HUES64 (cell line): ENCODE measurements around the gene MC3R. TPM values are rescaled to one million over a fixed set of nuclear protein-coding genes. Genes with fewer than 3 reads are reported as not detected.

Experiments
- H3K27ac ChIP-seq: 2 replicates; pipeline ENCODE4 v1.7.0; 2013; ENCODE audit warnings: low read depth, low read length, inconsistent platforms
- H3K27me3 ChIP-seq: 2 replicates; pipeline ENCODE4 v1.6.1; 2013; ENCODE audit warnings: mild to moderate bottlenecking, low read length; ENCODE audit not compliant: insufficient read depth
- H3K36me3 ChIP-seq: 2 replicates; pipeline ENCODE4 v1.6.1; 2013; ENCODE audit warnings: mild to moderate bottlenecking, low read length; ENCODE audit not compliant: insufficient read depth
- H3K4me1 ChIP-seq: 2 replicates; pipeline ENCODE4 v1.6.1; 2013; ENCODE audit warnings: mild to moderate bottlenecking, low read length, moderate library complexity; ENCODE audit not compliant: insufficient read depth
- H3K4me3 ChIP-seq: 2 replicates; pipeline ENCODE4 v1.5.1; 2013; ENCODE audit warnings: mild to moderate bottlenecking, low read length, moderate library complexity
- H3K9ac ChIP-seq: 2 replicates; pipeline ENCODE4 v1.6.1; 2013; ENCODE audit warnings: mild to moderate bottlenecking, low read depth, low read length
- H3K9me3 ChIP-seq: 2 replicates; pipeline ENCODE4 v1.6.1; 2013; ENCODE audit warnings: low read depth, low read length; ENCODE audit not compliant: insufficient read depth
- WGBS: fragments of 150-250, 120-280 bp; methylation state at CpG from one replicate; pipeline ENCODE4 v1.1.7; 2013; ENCODE audit warnings: missing lambda C conversion rate; 5-methylcytosine and 5-hydroxymethylcytosine counted together
- polyA plus RNA-seq, 2 experiments: library from polyadenylated mRNA; stranded (reverse); fragments of 50-300 nt; gene quantifications; one replicate each; pipeline ENCODE4 v1.2.3, GENCODE V29; 2013

The MC3R gene
- polyA plus RNA-seq (2013, experiment 1 of 2): not detected
- polyA plus RNA-seq (2013, experiment 2 of 2): not detected

DNA sequence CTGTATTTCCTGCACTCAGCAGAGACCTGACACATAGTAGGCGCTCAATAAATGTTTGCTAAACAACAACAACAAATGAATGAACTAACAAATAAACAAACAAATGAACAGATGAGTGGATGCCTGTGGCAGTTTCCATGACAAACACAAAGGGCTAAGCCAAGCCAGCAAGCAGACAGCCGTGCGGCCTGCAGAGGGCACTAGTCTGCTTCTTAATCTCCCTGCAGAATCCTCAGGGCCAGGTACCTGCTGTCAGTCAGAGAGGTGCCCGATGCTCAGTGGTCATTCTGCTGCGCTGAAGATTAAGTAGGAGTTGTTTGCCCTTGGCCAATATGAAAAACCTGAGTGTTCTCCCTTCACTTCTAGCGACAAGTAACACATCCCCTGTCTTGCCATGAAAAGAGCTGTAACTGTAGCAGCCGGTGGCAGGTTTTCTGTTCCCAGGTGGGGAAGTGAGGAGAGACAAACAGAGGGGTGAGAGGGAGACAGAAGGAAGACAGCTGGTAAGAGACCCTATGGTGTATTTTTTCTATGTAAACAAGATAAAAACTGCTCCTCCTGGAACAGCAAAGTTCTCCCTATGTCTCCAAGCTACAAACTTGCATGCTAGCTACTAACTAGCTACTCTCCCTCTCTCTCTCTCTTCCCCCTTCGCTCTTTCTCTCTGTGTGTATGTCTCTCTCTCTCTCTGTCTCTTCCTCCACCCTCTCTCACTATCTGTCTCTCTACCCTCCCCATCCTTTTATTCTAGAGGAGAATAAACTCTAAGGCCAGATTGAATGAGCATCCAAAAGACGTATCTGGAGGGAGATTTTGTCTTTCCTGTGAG lies at the start of gene MC3R:
TSS of gene MC3R (plus strand) at position 779 of the 829 bp plus-strand sequence. CDS start 112 bp downstream, outside the sequence.
- no peaks in the 10 kb centered on the region for H3K27me3 ChIP-seq
- H3K9ac ChIP-seq: no peak within 1 kb of the TSS
- no peaks in the 10 kb centered on the region for H3K36me3 ChIP-seq
- no peak within 1 kb of the TSS for H3K27ac ChIP-seq
- H3K4me3 ChIP-seq: no peak within 1 kb of the TSS
- peaks cover 96% of the 10 kb centered on the region for H3K9me3 ChIP-seq
- H3K4me1 ChIP-seq: no peaks in the 10 kb centered on the region
- WGBS: 58% methylated on average over 9 of the region's 9 CpGs

DNA sequence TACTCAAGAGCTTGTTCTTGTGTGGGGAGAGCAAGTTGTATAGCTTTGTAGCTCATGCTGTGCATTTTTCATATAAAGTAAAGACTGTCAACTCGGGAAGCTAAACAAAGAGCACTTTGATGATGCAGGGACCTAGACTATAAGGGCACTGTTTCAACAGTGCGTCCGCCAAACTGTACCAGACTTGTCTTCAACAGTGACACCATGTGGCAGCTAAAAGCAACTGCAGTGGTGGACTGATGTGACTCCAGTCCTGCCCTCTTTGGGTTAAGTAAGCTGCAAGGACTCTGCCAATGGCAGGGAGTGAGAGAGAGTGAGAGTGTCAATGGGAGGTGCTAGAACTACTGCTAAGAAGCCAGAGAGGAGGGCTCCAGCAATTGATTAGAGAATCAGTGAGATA lies 48.1 kb upstream of the MC3R start:
- no peak overlapping the region for H3K4me3 ChIP-seq
- H3K4me1 ChIP-seq: no peaks in the 10 kb centered on the region
- peaks cover 99% of the 10 kb centered on the region for H3K9me3 ChIP-seq
- H3K27ac ChIP-seq: no peak overlapping the region
- no peak overlapping the region for H3K9ac ChIP-seq
- no peaks in the 10 kb centered on the region for H3K27me3 ChIP-seq
- WGBS: 69% methylated on average over 3 of the region's 3 CpGs
- H3K36me3 ChIP-seq: no peaks in the 10 kb centered on the region

DNA sequence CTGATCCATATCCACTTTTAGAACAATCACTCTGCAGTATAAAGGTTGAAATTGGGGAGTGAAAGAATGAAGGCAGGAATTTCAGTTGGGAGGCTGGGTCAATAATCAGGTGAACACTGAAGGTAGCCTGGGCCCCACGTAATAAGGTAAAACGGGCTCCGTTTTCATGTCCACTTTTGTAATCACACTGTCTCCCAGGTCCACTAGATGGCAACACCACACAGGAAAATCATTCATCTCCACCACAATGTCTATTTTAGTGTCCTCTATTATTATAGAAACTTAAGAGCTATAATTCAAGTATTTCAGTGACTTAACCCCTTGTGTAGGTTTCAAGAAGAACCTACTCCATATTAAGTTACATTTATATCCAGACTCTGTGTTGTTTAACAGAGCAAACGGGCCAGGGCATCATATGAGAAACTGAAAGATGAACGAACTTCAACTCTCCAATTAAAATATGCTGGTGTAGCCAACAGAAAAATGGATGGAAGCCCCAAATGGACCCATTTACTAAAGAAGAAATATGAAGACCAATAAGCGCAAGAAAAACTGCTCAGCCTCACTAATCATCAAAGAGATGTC lies 45.9 kb upstream of the MC3R start:
- Histone ChIP-seq H3K4me3 (no peak overlapping the region), H3K27ac (no peak overlapping the region), H3K9ac (no peak overlapping the region), H3K27me3 (no peaks in the 10 kb centered on the region), H3K9me3 (peaks cover 98% of the 10 kb centered on the region), H3K4me1 (no peaks in the 10 kb centered on the region), H3K36me3 (no peaks in the 10 kb centered on the region)
- WGBS: 70% methylated on average over 6 of the region's 6 CpGs

DNA sequence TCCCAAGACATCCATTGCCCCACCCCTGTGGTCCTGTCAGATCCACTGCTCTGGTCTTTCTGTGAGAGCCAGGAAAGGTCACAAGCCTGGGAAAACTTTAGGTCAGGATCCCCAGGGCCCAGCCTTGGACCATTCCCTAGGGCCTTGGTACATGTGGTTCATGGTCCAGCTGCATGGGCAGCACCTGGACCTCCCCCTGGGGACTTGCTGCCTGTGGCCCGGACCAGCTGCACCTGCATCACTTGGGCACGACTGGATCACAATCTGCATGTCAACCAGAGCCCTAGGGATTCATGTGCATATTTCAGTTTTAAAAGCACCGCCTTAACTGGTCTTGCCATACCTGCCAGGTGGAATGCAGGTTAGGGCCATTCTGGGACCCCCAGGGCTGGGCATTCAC lies 44.3 kb upstream of the MC3R start:
- H3K9ac ChIP-seq: no peak overlapping the region
- no peak overlapping the region for H3K27ac ChIP-seq
- H3K9me3 ChIP-seq: peaks cover 96% of the 10 kb centered on the region
- no peaks in the 10 kb centered on the region for H3K36me3 ChIP-seq
- H3K27me3 ChIP-seq: no peaks in the 10 kb centered on the region
- H3K4me3 ChIP-seq: no peak overlapping the region
- no peaks in the 10 kb centered on the region for H3K4me1 ChIP-seq
- 70% methylated on average over 3 of the region's 3 CpGs for WGBS

DNA sequence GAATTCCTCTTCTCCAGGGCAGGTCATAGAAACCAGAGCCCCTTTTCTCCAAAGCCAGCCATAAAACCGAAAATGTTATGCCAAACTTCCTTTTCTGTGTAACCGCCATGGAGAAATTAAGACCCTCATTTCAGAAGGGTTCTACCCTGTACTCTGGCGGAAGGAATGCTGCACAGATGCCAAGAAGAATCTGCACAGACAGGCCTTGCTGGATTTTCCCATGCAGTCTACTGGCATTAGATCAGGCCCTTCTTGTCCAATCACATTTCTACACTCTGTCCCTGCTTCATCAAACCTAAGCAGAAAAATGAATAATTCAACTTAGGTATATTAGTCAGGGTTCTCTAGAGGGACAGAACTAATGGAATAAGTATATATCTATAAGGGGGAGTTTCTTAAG lies 43.2 kb upstream of the MC3R start:
- H3K27ac ChIP-seq: no peak overlapping the region
- no peak overlapping the region for H3K9ac ChIP-seq
- WGBS: 70% methylated on average over 3 of the region's 3 CpGs
- H3K27me3 ChIP-seq: no peaks in the 10 kb centered on the region
- no peak overlapping the region for H3K4me3 ChIP-seq
- H3K36me3 ChIP-seq: no peaks in the 10 kb centered on the region
- no peaks in the 10 kb centered on the region for H3K4me1 ChIP-seq
- peaks cover 95% of the 10 kb centered on the region for H3K9me3 ChIP-seq

DNA sequence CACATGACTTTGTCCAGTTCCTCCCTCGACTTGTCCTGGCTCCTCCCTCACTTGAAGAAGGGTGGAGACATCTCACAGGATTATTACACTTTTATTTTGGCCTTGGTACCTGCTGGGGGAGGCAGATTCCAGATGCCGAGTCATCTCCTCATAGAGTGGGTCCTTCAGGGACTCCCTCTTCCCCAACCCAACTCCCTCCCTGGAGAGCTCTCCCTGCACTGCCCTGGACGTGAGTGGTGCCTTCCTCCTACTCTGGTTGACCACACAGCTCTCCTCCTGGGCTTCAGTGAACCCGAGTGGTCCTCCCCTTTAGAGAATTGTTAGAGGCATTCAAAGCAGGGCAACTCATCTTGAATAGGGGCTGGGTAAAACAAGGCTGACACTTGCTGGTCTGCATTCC lies 40.9 kb upstream of the MC3R start:
- Histone ChIP-seq H3K9ac (no peak overlapping the region), H3K27ac (no peak overlapping the region), H3K27me3 (no peaks in the 10 kb centered on the region), H3K4me1 (no peaks in the 10 kb centered on the region), H3K9me3 (peaks cover 91% of the 10 kb centered on the region), H3K4me3 (no peak overlapping the region), H3K36me3 (no peaks in the 10 kb centered on the region)
- WGBS: 45% methylated on average over 4 of the region's 4 CpGs

DNA sequence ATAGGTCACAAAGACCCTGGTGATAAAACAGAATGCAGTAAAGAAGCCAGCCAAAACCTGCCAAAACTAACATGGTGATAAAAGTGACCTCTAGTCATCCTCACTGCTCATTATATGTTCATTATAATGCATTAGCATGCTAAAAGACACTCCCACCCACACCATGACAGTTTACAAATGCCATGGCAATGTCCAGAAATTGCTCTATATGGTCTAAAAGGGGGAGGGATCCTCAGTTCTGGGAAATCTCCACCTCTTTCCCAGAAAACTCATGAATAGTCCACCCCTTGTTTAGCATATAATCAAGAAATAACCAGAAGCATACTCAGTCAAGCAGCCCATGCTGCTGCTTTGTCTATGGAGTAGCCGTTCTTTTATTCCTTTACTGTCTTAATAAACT lies 40.4 kb upstream of the MC3R start:
- Histone ChIP-seq H3K36me3 (no peaks in the 10 kb centered on the region), H3K9ac (no peak overlapping the region), H3K9me3 (peaks cover 90% of the 10 kb centered on the region), H3K27me3 (no peaks in the 10 kb centered on the region), H3K4me3 (no peak overlapping the region), H3K4me1 (no peaks in the 10 kb centered on the region), H3K27ac (no peak overlapping the region)
- WGBS: 85% methylated on average over 1 of the region's 1 CpG

DNA sequence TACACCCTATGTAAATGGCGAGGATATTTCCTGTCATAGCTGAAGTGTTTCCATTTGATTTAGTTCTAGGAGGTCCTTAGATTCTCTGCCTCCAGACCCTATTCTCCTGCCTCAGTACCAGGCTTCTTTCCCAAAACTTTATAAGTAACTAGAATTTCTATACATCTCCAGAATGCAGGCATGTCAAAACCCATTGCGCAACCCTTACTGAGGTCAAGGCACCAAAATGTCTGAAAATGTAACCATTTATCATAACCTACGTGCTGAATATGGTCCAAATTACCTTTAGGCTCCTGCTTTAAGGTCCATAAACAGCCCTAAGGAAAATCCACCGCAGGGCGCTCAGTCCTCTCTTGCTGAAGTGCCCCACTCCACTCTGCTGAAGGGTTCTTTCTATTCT lies 37.5 kb upstream of the MC3R start:
- whole genome bisulfite sequencing: 53% methylated on average over 5 of the region's 5 CpGs
- Histone ChIP-seq H3K4me1 (no peaks in the 10 kb centered on the region), H3K27ac (no peak overlapping the region), H3K9ac (no peak overlapping the region), H3K9me3 (peaks cover 91% of the 10 kb centered on the region), H3K36me3 (no peaks in the 10 kb centered on the region), H3K27me3 (no peaks in the 10 kb centered on the region), H3K4me3 (no peak overlapping the region)

DNA sequence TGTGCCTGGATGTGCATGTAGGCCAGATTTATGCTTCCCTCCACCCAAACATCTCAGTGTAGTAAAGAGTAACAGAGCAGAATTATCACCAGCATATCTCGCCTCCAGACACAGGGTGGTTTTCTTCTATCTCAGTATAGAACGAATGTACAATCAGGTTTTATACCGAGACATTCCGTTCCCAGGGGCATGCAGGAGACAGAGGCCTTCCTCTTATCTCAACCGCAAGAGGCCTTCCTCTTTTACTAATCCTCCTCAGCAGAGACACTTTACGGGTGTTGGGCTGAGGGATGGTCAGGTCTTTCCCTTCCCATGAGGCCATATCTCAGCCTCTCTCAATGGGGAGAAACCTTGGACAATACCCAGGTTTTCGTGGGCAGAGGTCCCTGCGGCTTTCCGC lies 36.4 kb upstream of the MC3R start:
- H3K4me3 ChIP-seq: no peak overlapping the region
- no peaks in the 10 kb centered on the region for H3K4me1 ChIP-seq
- H3K9ac ChIP-seq: no peak overlapping the region
- H3K9me3 ChIP-seq: peaks cover 91% of the 10 kb centered on the region
- no peaks in the 10 kb centered on the region for H3K27me3 ChIP-seq
- no peaks in the 10 kb centered on the region for H3K36me3 ChIP-seq
- H3K27ac ChIP-seq: no peak overlapping the region
- WGBS: 83% methylated on average over 9 of the region's 9 CpGs

DNA sequence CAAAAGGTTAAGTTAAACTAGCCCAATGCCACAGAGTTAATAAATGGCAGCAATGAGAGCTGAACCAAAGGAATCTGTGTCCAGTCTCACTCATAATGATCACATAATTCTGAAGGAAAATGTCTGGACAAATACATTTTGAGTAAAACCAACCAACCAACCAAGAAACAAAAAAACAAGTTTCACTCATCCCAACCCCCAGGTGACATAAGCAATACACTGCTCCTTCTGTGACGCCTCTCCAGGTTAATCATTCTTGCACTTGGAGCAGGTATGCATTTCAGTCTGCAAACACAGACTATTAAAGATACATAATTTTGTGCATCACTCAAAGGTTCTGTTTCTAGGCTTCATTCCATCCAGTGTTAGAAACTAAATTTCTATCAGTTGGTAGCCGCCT lies 35.2 kb upstream of the MC3R start:
- 86% methylated on average over 2 of the region's 2 CpGs for WGBS
- peaks cover 90% of the 10 kb centered on the region for H3K9me3 ChIP-seq
- no peak overlapping the region for H3K27ac ChIP-seq
- no peaks in the 10 kb centered on the region for H3K27me3 ChIP-seq
- H3K9ac ChIP-seq: no peak overlapping the region
- H3K4me1 ChIP-seq: no peaks in the 10 kb centered on the region
- no peaks in the 10 kb centered on the region for H3K36me3 ChIP-seq
- no peak overlapping the region for H3K4me3 ChIP-seq

DNA sequence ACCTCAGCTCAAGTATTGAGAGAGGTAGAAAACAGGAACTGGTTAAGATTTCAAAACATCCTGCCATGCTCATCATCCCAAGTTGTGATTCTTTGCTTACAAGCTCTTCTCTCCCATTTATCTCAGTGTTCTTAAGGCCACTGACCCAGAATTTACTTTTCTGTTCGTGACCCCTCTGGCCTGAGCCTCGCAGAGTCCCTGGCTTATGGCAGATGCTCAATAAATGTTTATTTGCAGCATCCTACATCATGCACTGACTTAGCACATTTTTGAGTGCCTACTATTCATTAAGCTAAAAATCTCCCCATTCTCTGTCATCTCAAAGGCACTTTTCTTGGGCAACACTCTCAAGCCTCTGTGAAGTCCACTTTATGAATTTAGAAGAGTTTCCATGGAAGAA lies 33.4 kb upstream of the MC3R start:
- H3K9me3 ChIP-seq: peaks cover 91% of the 10 kb centered on the region
- no peaks in the 10 kb centered on the region for H3K4me1 ChIP-seq
- 65% methylated on average over 1 of the region's 2 CpGs for WGBS
- no peak overlapping the region for H3K4me3 ChIP-seq
- no peaks in the 10 kb centered on the region for H3K27me3 ChIP-seq
- H3K27ac ChIP-seq: no peak overlapping the region
- no peaks in the 10 kb centered on the region for H3K36me3 ChIP-seq
- no peak overlapping the region for H3K9ac ChIP-seq
